GM12878 (cell line): Measurements from ENCODE around the gene OLIG3. TPM values are rescaled to one million over a fixed set of nuclear protein-coding genes. Genes with fewer than 3 reads are reported as not detected.

Experiments
- ATAC-seq: fragments of 200-7000 bp; cut with Tn5 transposase; 3 replicates; pipeline ENCODE4 v1.9.1; 2020; ENCODE audit warnings: mild to moderate bottlenecking, moderate library complexity
- BruUV-seq: library from RNA; stranded (reverse); fragments of 400-500 nt; replicated peaks from 2 replicates; lab custom pipeline; 2021; lab: Mats Ljungman, UMichigan
- CTCF ChIA-PET: fragments of 300-600 bp; sonication (Branson Sonifier 250); formaldehyde crosslinking; extraction: SDS; loops from one replicate; lab custom pipeline; 2021; ENCODE audit warnings: inconsistent platforms; lab: Yijun Ruan, JAX
- POLR2A ChIA-PET: fragments of 350-600 bp; formaldehyde crosslinking; extraction: SDS; loops from one replicate; lab custom pipeline; 2021; ENCODE audit warnings: inconsistent platforms; lab: Charles Lee
- RAD21 ChIA-PET: fragments of 300-600 bp; sonication (Branson Sonifier 250); formaldehyde crosslinking; loops from one replicate; lab custom pipeline; 2023; ENCODE audit warnings: antibody characterized with exemption; ENCODE audit not compliant: unreplicated experiment; lab: Charles Lee
- SMC1A ChIA-PET: fragments of 300-600 bp; sonication (Branson Sonifier 250); formaldehyde crosslinking; loops from one replicate; lab custom pipeline; 2023; ENCODE audit not compliant: unreplicated experiment, uncharacterized antibody; lab: Charles Lee
- DNase-seq: peaks from one replicate; pipeline ENCODE4 v3.0.0-alpha.2; 2011; ENCODE audit warnings: low read depth, low spot score
- FAIRE-seq: peaks from 3 replicates; lab custom pipeline; 2011; peaks lifted over from hg19 to GRCh38; lab: Jason Lieb, UNC
- H2AFZ ChIP-seq: 2 replicates; pipeline ENCODE4 v1.6.0; 2011; ENCODE audit warnings: low read depth, low read length, control low read depth; ENCODE audit not compliant: control insufficient read depth
- H3K27ac ChIP-seq: 2 replicates; pipeline ENCODE4 v1.5.1; 2011; ENCODE audit warnings: control low read depth; ENCODE audit not compliant: control insufficient read depth, insufficient read depth
- H3K27me3 ChIP-seq, 2 experiments: replicated peaks in 1 of 2; 2 replicates each; pipeline versions ENCODE4 v1.6.0 to v1.6.1; 2011; ENCODE audit warnings: low read length in 1 of 2; ENCODE audit not compliant: control insufficient read depth in 2 of 2, insufficient read depth in 2 of 2
- H3K36me3 ChIP-seq, 2 experiments: 2 replicates each; pipeline ENCODE4 v1.5.1; 2011; ENCODE audit warnings: low read length in 1 of 2; ENCODE audit not compliant: control insufficient read depth in 2 of 2, insufficient read depth in 2 of 2
- H3K4me1 ChIP-seq: 2 replicates; pipeline ENCODE4 v1.6.1; 2011; ENCODE audit warnings: mild to moderate bottlenecking, low read length, moderate library complexity, mixed read lengths; ENCODE audit not compliant: control insufficient read depth, insufficient read depth
- H3K4me2 ChIP-seq: 2 replicates; pipeline ENCODE4 v1.6.0; 2011; ENCODE audit warnings: control low read depth; ENCODE audit not compliant: control insufficient read depth, insufficient read depth
- H3K4me3 ChIP-seq: fragments of 200-600 bp; sonication (generic); 2 replicates; pipeline ENCODE4 v1.5.1; 2016
- H3K79me2 ChIP-seq: 2 replicates; pipeline ENCODE4 v1.6.0; 2011; ENCODE audit warnings: low read length; ENCODE audit not compliant: control insufficient read depth, insufficient read depth
- H3K9ac ChIP-seq: 2 replicates; pipeline ENCODE4 v1.8.0; 2011; ENCODE audit warnings: low read length, control low read depth, mixed read lengths; ENCODE audit not compliant: control insufficient read depth, insufficient read depth
- H3K9me3 ChIP-seq: replicated peaks from 3 replicates; pipeline ENCODE4 v1.5.1; 2011; ENCODE audit warnings: mild to moderate bottlenecking, low read length; ENCODE audit not compliant: control insufficient read depth, insufficient read depth
- H4K20me1 ChIP-seq: 2 replicates; pipeline ENCODE4 v1.6.0; 2011; ENCODE audit not compliant: control insufficient read depth, insufficient read depth
- ASH2L ChIP-seq: fragments of 300-600, 200-600 bp; sonication (generic); IDR thresholded peaks from 2 replicates; pipeline ENCODE4 v1.6.1; 2017; ENCODE audit warnings: low read depth, mild to moderate bottlenecking, borderline replicate concordance
- ATF3 ChIP-seq: IDR thresholded peaks from 2 replicates; pipeline ENCODE4 v1.6.1; 2011; ENCODE audit warnings: low read depth, mild to moderate bottlenecking, low read length, moderate library complexity, borderline replicate concordance; ENCODE audit errors: extremely low read depth
- ELK1 ChIP-seq: IDR thresholded peaks from 2 replicates; pipeline ENCODE4 v1.6.1; 2012; ENCODE audit warnings: low read depth, low read length, improper control_type of control experiment
- GABPA ChIP-seq: IDR thresholded peaks from 2 replicates; pipeline ENCODE4 v1.6.1; 2014; ENCODE audit warnings: antibody characterized with exemption, low read depth, mild to moderate bottlenecking, inconsistent platforms
- HDGF ChIP-seq: fragments of 450-650 bp; IDR thresholded peaks from 2 replicates; pipeline ENCODE4 v1.6.1; 2016; ENCODE audit warnings: antibody characterized with exemption
- JUNB ChIP-seq: IDR thresholded peaks from 2 replicates; pipeline ENCODE4 v1.6.1; 2016; ENCODE audit warnings: antibody characterized with exemption, mild to moderate bottlenecking
- PKNOX1 ChIP-seq: fragments of 450-650 bp; IDR thresholded peaks from 2 replicates; pipeline ENCODE4 v1.6.1; 2016; ENCODE audit warnings: mild to moderate bottlenecking
- RAD21 ChIP-seq: IDR thresholded peaks from 2 replicates; pipeline ENCODE4 v1.6.1; 2011; ENCODE audit warnings: mild to moderate bottlenecking, low read depth, low read length, moderate library complexity; ENCODE audit not compliant: insufficient read depth
- RB1 ChIP-seq: fragments of 450-650 bp; formaldehyde crosslinking; IDR thresholded peaks from 2 replicates; pipeline ENCODE4 v1.6.1; 2017; ENCODE audit warnings: mild to moderate bottlenecking, borderline replicate concordance
- SMC3 ChIP-seq: IDR thresholded peaks from 2 replicates; pipeline ENCODE4 v1.6.1; 2011; ENCODE audit warnings: low read length, improper control_type of control experiment, borderline replicate concordance
- WGBS: methylation state at CpG from one replicate; pipeline ENCODE4 v1.1.6; 2016; ENCODE audit warnings: low lambda C conversion rate; ENCODE audit not compliant: insufficient replicate concordance, insufficient coverage; ENCODE audit errors: missing lambda C conversion rate; 5-methylcytosine and 5-hydroxymethylcytosine counted together
- in situ Hi-C: fragments of 300-500 bp; cut with MboI; formaldehyde crosslinking; loops from 9 replicates; pipeline ENCODE4 v1.14.3; 2018; ENCODE audit warnings: mixed read lengths
- intact Hi-C: fragments of 100-400 bp; cut with micrococcal nuclease; formaldehyde crosslinking; loops from one replicate; pipeline ENCODE4 v1.14.2; 2022; ENCODE audit not compliant: unreplicated experiment
- polyA plus RNA-seq, 11 experiments: library from polyadenylated mRNA; depleted of rRNA in 4 of 11; unstranded in 6 of 11; stranded (reverse) in 5 of 11; fragments of >200 nt; fragmentation: Nextera tagmentation in 4 of 11; fragmentation: Illumina TruSeq in 1 of 11; extraction: Ambion mirVana in 4 of 11; extraction: Trizol in 1 of 11; gene quantifications; 1 replicate in 1 of 11; 2 replicates in 10 of 11; pipeline versions ENCODE4 v1.2.1 to v1.2.3, GENCODE V29; 2011 to 2016; ENCODE audit warnings: inconsistent platforms in 2 of 11, missing spikeins in 2 of 11, low read depth in 1 of 11
- total RNA-seq, 4 experiments: library from RNA; depleted of rRNA in 3 of 4; stranded (reverse); fragments of >200 nt in 3 of 4; fragmentation: Illumina TruSeq in 1 of 4; extraction: Trizol in 1 of 4; gene quantifications; 2 replicates each; pipeline versions ENCODE4 v1.2.1 to v1.2.3, GENCODE V29; 2013 to 2021
- TF ChIP-seq, protein P1 (sequence below): fragments of 450-650 bp; IDR thresholded peaks from 2 replicates; pipeline ENCODE4 v1.6.1; 2014; ENCODE audit warnings: mild to moderate bottlenecking

OLIG3 gene
- total and polyA plus RNA-seq, 10 of the 15 experiments (the other 5 are each of a cell fraction or from before 2014, with no cell fraction given) = not detected

- TF ChIP-seq ATF3 (no peak), RAD21 (no peak), GABPA (no peak), HDGF (no peak), SMC3 (no peak), ASH2L (no peak), ELK1 (no peak), JUNB (no peak)
Observed at GRCh38 chr6:137452333-137452894, 41.8 kb downstream of the OLIG3 start (continued).

- ChIA-PET CTCF (no interaction called here), SMC1A (no interaction called here), POLR2A (no interaction called here)
- no peaks in the 10 kb centered on the region for H3K4me1 ChIP-seq
- no peak overlapping the region for H3K4me3 ChIP-seq
- no TSS peak for BruUV-seq
- H3K27me3 ChIP-seq = no peaks in the 10 kb centered on the region; a peak in 1 of 4 replicates
- ATAC-seq (no peak), DNase-seq (no peak)
- no peaks in the 10 kb centered on the region for H3K36me3 ChIP-seq
- H3K4me2 ChIP-seq = no peak overlapping the region
- WGBS = 33% methylated on average over 1 of the region's 1 CpG
- in situ Hi-C loops (no loop called here), intact Hi-C loops (no loop called here)
- no peaks in the 10 kb centered on the region for H3K79me2 ChIP-seq
- no peak overlapping the region for H3K27ac ChIP-seq
- no peaks in the 10 kb centered on the region; the same call in 2 of the 3 replicates for H3K9me3 ChIP-seq
- no peak overlapping the region for H3K9ac ChIP-seq
- no peaks in the 10 kb centered on the region for H4K20me1 ChIP-seq
- no peak for TF ChIP-seq RB1
- no peak for TF ChIP-seq JUNB
- no peak for TF ChIP-seq PKNOX1
- TF ChIP-seq, protein P1, sequence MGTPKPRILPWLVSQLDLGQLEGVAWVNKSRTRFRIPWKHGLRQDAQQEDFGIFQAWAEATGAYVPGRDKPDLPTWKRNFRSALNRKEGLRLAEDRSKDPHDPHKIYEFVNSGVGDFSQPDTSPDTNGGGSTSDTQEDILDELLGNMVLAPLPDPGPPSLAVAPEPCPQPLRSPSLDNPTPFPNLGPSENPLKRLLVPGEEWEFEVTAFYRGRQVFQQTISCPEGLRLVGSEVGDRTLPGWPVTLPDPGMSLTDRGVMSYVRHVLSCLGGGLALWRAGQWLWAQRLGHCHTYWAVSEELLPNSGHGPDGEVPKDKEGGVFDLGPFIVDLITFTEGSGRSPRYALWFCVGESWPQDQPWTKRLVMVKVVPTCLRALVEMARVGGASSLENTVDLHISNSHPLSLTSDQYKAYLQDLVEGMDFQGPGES = no peak
- TF ChIP-seq, all 136 proteins: peak for 0
- no peak overlapping the region for H2AFZ ChIP-seq
- FAIRE-seq = no peak
- RAD21 ChIA-PET = no interaction called here
Observed at GRCh38 chr6:137443901-137444300, 50.3 kb downstream of the OLIG3 start.
